ENCODE data around the gene SLAMF1. TPM values are rescaled to one million over a fixed set of nuclear protein-coding genes. Genes with fewer than 3 reads are reported as not detected.

SLAMF1 gene
- total and polyA plus RNA-seq, 9 of the 15 experiments (the other 6 are each of a cell fraction or from before 2014, with no cell fraction given): 0.04 to 0.17 (median 0.11) TPM; not detected in 4

- no peak for TF ChIP-seq PPARD (CRISPR knock-in tag; IDR thresholded peaks at IDR 0.05)
- no peak for TF ChIP-seq ZNF217 (CRISPR knock-in tag; IDR thresholded peaks at IDR 0.05)
- TF ChIP-seq NR2C1 (IDR thresholded peaks at IDR 0.05): peak; percentile 33; the same call in 1 of the 2 replicates
- no peak for TF ChIP-seq NR2C1 (tag; IDR thresholded peaks at IDR 0.05)
- peak; percentile 52 for TF ChIP-seq TAL1 (IDR thresholded peaks at IDR 0.05)
- peak; percentile 65 for TF ChIP-seq ARID1B (IDR thresholded peaks at IDR 0.05)
- peak; percentile 77 for TF ChIP-seq TCF3 (CRISPR knock-in tag; IDR thresholded peaks at IDR 0.05)
- no peak for TF ChIP-seq PKNOX1 (IDR thresholded peaks at IDR 0.05)
- no peak for TF ChIP-seq HOXB6 (CRISPR knock-in tag; IDR thresholded peaks at IDR 0.05; ENCODE audit: borderline replicate concordance)
- TF ChIP-seq XRCC4 (IDR thresholded peaks at IDR 0.05; ENCODE audit: extremely low read depth, insufficient read depth, insufficient read length): no peak
- TF ChIP-seq KLF10 (CRISPR knock-in tag; IDR thresholded peaks at IDR 0.05): no peak
- peak; percentile 54; the same call in 1 of the 2 replicates for TF ChIP-seq CTBP1 (IDR thresholded peaks at IDR 0.05; ENCODE audit: borderline replicate concordance)
- no peak for TF ChIP-seq ILK (tag; IDR thresholded peaks at IDR 0.05; ENCODE audit: borderline replicate concordance, low read depth)
- no peak for TF ChIP-seq KLF6 (CRISPR knock-in tag; IDR thresholded peaks at IDR 0.05; ENCODE audit: borderline replicate concordance)
- peak; percentile 63 for TF ChIP-seq TEAD4 (IDR thresholded peaks at IDR 0.05; ENCODE audit: low read length)
- no peak for TF ChIP-seq TEAD4 (CRISPR knock-in tag; IDR thresholded peaks at IDR 0.05; ENCODE audit: borderline replicate concordance)
- TF ChIP-seq CBFA2T2 (conservative IDR thresholded peaks at IDR 0.05): peak; percentile 61
- peak in 1 of 2 experiments; percentile 72; a peak in 2 of 4 replicates for TF ChIP-seq HDAC1 (IDR thresholded peaks at IDR 0.05)
- no peak for TF ChIP-seq MYBL2 (IDR thresholded peaks at IDR 0.05; ENCODE audit: low read depth)
- TF ChIP-seq MYBL2 (CRISPR knock-in tag; IDR thresholded peaks at IDR 0.05; ENCODE audit: borderline replicate concordance): no peak
- no peak for TF ChIP-seq TFE3 (CRISPR knock-in tag; IDR thresholded peaks at IDR 0.05)
- TF ChIP-seq NFIX (CRISPR knock-in tag; IDR thresholded peaks at IDR 0.05; ENCODE audit: low read depth): no peak
- no peak for TF ChIP-seq CGGBP1 (CRISPR knock-in tag; IDR thresholded peaks at IDR 0.05)
These were observed 33.0 kb upstream of the SLAMF1 start (continued) for GRCh38 chr1:160679893-160680292.
